Activated CD8-positive, alpha-beta memory T cell treated with anti-CD3 and anti-CD28 coated beads for 1 hour (primary cell): Measurements from ENCODE around the gene ATP10A.
"Not testable (repeated sequence)": the region's sequence is repeated elsewhere in the genome, so short reads cannot be mapped to it uniquely, and the experiment has no call there.

Source experiments
- DNase-seq, 2 donors: peaks; one replicate each; pipeline ENCODE4 v3.0.0-alpha.2; 2020; ENCODE audit warnings: low read depth in 1 of 2; ENCODE audit errors: extremely low read depth in 1 of 2

ATP10A gene

DNA sequence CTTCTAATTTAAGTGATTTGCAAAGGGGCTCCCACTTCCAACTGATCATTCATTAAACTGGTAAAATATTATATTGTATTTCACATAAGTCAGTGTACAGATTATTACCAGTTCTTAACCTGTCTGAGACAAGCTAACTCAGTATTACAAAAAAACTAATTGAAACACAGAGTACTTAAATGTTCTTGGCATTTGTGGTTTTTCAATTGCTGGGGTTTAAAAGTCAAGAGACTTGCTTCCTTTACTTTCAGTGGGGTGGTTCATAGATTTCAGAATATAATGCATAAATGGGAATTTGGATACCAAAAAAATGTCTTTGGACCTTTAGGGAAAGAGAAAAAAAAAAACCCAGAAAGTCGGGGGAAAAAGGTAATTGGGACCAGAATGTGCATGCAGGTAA lies 85.0 kb downstream of the ATP10A start:
- DNase-seq = no peak

DNA sequence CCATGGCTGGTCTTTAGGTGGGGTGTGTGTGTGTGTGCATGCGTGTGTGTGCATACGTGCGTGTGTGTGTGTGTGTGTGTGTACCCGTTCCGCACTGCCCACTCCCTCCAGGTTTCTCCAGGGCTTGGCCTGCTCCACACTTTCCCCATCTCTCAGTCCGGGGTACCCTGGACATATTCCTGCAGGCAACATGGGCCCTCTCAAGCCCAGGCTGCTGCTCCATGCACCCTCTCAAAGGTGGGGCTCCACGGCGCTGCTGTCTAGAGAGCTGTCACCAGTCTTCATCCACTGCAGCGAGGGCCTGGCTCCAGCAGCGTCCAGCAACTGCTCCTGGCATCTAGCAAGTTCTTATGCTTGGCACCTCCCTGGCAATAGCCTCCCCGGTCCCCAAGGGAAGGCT lies 86.1 kb downstream of the ATP10A start:
- no peak for DNase-seq

DNA sequence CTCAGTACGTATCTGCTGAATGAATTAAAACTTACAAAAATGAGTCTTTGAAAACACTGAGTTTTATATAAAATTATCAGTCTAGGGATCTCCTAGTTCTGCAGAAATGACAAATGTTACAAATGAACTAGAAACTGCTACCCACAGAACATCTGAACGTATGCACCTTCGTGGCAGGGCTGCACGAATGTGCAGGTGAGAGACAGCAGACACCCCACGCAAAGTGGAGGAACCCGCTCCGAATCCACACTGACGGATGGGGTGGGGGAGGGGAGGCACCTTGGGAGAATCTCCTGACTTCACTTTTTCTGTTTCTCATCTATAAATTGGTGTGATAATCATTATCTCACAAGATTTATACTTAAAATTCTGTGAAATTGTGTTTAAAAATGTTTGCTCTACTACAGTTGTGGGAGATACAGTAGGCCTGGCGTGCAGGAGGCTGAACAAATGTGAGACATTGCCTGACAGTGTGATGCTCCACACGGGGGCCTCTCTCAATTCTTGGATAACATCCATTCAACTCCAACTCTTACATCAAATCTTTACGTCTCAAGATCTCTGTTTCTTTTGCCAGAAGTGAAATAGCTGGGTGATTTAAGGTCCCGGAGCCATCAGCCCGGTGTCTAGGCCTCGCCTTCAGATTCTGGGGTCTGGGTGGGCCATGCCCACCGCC lies 86.9 kb downstream of the ATP10A start:
- DNase-seq = no peak

DNA sequence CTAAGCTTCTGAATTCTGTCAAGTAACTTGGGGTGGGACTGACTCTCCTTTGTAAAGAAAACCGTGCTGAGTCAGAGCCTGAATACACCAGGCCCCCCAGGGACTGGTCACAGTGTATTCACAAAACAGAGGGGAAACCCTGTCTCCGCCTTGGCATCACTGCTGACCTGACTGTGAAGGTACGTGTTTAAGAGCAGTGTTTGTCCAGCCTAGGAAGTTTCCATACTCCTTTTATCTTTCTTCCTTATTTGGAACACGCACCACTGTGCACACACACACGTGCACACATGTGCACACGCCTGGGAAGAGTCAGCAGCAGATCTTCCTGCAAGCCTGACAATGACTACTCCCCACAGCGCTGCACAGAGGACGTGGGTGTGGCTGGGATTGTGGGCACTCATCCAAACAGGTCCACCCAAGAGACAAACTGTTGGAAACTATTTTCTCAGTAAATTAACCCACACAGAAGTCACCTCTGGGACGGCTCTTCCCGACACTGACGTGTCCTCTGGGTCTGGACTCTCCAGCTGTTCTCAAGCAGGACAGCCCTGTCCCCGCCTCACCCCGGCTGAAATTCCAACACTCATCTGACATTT lies 87.7 kb downstream of the ATP10A start:
- no peak for DNase-seq

DNA sequence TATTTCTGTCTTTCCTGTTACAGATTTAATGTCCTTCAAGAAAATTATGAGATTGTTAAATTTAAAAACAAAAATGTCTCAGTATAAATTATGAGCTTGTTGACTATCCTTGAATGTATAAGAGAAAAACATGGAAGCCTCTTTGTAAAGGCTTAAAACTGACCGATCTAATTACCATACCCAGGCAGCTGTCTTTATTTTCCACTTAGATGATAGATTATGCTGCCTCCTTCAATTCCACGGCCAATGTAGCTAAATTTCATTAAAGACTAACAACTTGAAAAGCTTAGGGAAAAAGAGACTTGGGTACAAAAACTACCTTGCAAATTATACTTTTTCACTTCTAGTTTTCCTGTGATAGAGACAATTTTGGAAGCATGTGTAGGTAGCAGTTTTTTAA lies 88.3 kb downstream of the ATP10A start:
- no peak for DNase-seq

DNA sequence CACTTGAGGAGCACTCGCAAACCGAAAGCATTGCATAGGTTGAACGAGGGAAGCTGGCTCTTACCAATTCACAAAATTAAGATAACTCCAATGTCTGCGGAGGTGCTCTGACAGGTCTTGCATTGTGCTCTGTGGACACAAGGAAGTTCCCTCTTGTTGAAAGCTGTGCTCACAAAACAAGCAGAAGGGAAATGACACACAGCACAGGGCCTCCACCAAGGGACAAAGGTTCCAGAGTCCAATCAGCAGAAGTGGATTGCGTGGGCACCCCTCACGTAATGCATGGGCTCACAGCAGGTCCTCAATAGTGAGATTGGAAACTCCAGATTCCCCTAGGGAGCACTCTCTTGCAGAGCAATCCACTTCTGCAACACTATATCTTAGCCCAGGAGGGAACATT lies 89.9 kb downstream of the ATP10A start:
- no peak for DNase-seq

DNA sequence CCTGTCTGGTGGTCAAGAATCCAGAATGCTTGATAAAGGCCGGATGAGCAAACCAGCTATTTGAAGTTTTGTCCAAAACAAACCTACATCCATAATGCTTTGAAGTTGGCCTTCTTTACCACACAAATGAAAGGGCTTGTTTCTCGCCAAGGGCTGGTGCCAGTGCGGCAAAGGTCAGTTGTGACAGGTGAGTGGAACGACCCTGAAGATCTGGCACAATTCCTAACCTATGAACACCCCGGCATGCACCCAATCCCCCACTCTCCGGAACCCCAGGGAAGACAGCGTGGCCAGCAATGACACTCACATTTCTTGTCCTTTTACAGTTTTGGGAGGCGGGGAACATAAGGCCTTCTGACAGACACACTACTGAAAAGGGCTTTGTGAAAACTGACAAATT lies 90.6 kb downstream of the ATP10A start:
- DNase-seq = no peak

DNA sequence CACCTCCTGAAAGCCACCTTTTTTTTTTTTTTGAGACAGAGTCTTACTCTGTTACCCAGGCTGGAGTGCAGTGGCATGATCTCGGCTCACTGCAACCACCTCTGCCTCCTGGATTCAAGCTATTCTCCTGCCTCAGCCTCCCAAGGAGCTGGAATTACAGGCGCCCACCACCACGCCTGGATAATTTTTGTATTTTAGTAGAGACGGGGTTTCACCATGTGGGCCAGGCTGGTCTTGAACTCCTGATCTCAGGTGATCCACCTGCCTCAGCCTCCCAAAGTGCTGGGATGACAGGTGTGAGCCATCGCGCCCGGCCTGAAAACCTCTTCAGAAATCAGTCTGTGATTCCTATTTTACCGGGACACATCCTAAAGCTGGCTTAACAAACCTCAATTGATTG lies 91.4 kb downstream of the ATP10A start:
- not testable (repeated sequence) for DNase-seq

DNA sequence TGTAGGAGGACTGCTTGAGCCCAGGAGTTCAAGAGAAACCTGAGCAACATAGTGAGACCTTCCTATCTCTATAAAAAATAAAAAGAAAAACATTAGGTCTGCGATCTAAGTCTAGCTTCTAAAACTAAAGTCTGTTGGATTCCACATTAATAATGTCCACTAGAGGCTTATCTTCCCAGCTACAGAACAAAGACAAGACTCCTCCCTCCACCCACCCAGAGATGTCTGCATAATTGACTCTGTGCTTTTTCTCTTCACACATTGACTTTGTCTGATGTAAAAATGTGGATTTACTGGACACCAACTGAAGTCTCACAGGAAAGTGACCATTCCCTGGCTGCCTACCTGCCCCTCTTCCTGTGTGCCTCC lies 91.8 kb downstream of the ATP10A start:
- no peak for DNase-seq

DNA sequence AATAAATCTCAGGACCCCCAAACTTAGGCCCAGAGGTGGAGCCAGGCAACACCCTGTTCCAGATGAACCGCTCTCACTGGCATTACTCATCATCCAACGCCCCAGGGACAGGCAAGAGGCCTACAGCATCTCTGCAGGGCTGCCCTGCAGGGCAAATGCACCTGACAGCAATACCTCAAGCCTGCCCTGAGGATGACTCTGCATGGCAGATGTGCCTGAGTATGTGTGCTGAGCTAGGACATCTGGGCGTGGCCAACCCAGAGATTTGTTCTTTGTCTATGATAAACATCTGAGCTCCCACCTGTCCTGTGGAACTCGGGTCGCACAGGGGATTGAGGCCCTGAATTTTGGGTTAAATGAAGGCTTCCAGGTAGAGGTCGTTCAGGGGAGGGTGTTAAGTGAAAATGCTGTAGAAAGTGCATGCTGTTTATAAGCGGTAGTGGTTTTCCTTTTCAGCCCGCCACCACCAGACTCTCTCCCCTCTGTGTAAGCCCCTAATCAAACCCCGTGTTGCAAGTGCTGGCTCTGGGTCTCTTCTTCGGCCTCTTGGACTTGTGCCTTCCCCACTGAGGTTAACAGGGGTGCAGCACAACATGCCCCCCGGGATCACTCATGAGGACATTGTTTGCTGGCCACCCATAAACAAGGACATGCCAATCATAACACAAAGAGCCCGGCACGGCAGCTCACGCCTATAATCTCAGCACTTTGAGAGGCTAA lies 92.3 kb downstream of the ATP10A start:
- no peak for DNase-seq

DNA sequence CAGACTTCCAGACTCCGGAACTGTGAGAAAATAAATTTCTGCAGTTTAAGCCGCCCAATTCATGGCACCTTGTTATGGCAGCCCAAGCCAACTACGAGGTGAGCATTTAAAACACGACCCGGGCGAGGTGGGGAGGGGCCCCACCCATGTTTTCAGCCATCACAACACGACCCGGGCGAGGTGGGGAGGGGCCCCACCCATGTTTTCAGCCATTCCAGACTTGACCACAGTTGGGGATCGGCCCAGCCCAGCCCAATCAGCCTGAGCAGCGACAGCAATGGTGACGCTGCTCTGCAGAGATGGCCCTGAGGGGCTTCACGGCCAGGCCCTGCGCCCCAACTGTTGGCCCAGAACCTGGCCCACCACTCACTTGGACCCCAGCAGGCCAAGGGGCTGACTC lies 93.1 kb downstream of the ATP10A start:
- DNase-seq = no peak

DNA sequence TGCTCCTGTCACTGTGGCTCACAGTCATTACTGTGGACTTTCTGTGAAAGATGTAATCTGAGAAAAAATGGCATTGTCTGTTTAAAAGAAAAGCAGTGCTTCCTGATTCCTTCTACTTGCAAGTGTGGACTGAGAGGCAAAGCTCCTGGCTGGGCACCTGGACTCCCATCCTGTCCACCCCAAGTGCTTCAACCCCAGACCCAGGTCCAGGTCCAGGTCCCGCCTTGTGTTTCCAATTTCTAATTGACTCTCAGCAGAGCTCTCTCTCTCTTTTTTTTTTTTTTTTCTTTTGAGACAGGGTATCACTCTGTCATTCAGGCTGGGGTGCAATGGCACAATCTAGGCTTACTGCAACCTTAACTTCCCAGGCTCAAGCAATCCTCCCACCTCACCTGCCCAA lies 94.9 kb downstream of the ATP10A start:
- no peak for DNase-seq

DNA sequence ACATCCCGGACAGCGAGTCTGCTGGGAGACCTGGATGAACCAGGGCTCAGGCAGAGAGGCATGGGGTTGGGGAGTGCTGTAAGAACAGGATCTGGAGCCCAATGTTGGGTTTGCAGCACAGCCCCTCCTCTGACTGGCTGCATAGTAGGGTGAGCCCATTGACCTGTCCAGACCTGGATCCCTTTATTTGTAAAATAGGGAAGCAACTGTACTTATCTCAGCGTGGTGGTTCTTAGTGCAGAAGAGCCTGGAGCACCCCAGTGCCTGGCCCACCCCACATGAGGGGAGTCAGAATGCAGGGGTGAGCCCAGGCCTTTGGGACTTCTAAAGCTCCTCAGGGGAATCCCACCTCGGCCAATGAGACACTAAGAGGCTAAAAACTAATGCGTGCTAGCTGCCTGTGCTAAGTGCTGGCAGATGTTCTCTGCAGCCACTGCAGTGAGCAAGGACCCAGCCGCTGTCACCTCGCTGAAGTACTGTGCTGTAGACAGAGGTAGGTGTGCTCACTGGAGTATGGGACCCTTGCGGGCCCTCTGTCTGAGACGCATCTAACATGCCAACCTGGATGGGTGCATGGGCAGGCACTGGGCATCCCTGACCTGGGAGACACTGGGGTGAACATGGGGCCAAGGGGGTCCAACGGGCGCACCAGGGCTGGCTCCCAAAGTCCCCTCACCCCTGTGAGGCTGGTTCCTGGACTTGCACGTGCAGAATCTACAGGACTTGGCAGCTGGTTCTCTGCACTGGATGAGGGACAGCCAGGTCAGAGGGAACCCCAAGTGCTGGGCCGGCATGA lies 95.6 kb downstream of the ATP10A start:
- no peak for DNase-seq

DNA sequence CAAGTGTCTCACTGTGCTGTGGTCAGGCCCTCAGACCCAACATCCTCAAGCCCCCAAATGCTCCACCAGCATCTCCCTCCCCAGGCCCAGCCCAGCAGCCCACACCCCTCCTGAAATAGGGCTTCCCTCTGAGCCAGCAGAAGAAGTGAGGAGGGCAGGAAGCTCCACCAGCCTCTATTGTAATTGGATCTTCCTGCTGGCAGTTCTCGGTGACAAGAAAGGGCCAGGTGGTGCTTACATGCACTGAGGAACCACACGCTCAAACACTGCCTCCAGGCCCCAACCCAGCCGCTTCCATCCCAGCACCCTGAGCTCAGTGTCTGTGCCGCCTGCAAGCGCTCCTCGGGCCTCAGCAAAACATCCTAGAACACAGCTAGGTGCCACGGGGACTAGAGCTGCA lies 96.7 kb downstream of the ATP10A start:
- DNase-seq = no peak

DNA sequence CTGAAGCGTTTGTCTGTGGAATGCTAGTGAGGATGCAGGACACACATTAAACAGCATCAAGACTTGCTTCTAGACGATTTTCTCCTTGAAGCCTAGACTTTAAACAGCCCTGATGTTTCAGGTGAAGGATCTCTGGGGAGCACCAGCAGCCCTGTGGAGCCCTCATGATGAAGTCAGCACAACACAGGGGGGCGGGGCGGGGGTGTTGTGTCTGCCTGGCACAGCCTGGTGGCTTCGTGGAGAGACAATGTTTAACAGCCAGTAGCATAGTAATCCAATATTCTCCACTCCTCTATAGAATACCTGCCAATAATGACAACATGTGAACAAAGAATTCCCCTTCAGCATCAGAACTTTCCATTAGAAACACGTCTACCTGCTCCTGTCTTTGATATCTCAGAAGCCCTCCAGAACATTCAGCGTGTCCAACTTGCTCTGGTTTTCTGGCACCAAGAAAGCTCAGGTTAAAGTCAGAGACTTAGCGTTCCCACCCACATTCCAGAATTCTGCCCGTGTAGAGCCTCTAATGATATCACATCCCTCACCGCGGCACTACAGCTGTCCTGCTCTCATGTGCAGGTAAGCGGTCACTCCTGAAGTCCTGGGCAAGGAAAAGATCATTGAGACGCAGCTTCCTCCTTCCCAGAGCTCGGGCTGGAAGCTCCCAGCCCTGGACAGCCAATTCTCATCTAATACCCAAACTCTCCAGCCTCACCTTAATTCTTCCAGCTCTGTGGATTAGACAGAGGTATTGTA lies 98.0 kb downstream of the ATP10A start:
- no peak for DNase-seq

DNA sequence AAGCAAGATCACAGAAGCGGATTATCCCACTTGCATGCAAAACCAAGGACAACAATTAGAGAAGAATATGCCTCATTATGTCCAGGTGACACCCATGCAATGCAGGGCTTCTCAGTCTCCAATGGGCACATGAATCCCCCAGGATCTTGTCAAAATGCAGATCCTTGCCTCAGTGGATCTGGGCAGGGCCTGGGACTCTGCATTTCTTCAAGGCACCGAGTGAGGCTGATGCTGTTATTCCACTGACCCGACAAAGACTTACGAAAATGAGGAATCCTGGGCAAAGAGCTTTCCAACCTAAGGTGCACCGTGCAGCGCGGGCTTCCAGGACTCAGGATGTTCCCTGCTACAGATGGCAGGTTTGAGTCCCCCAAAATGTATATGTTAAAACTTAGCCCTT lies 99.2 kb downstream of the ATP10A start:
- DNase-seq = no peak

DNA sequence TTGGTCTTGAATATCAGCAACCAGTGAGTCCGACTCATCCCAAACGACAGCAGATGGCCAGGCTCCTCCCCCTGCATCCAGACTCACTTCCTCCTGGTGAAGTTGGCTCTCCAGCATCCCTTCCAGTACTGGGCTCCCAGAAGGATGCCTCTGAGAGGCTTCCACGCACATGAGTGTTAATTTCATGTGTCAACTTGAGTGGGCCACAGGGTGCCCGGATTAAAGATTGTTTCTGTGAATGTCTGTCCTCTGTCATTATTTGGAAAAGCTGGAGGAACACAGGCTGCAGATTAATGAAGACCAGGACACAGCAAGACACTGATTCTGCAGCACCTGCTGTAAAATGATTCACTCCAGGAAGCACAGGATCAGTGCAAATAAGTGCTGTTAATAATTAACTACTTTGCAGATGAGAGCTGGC lies 99.8 kb downstream of the ATP10A start:
- DNase-seq = no peak

DNA sequence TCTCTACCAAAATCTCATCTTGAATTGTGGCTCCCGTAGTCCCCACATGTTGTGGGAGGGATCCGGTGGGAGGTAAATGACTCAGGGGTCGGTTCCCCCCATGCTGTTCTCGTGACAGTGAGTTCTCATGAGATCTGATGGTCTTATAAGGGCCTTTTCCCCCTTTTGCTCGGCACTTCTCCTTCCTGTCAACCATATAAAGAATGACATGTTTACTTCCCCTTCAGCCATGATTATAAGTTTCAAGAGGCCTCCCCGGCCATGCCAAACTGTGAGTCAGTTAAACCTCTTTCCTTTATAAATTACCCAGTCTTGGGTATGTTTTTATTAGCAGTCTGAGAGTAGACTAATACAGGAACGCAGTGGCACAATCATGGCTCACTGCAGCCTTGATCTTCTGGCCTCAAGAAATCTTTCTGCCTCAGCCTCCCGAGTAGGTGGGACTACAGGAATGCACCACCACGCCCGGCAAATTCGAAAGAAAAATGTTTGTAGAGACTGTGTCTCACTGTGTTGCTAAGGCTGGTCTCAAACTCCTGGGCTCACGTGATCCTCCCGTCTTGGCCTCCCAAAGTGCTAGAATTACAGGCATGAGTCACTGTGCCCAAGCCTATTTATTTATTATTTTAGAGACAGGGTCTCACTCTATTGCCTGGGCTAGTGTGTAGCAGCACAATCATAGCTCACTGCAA lies 101.0 kb downstream of the ATP10A start:
- no peak for DNase-seq

DNA sequence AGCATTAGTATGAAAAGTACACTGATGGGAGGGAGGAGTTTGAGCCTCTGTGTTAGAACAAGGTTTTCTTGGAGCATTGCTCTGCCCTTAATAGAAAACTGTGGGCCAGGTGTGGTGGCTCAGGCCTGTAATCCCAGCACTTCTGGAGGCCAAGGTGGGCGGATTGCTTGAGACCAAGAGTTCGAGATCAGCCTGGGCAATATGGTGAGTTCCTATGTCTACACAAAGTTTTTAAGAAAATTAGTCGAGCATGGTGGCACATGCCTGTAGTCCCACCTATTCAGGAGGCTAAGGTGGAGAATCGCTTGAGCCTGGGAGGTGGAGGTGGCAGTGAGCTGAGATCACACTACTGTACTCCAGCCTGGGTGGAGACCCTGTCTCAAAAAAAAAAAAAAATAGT lies 103.7 kb downstream of the ATP10A start:
- DNase-seq = no peak

DNA sequence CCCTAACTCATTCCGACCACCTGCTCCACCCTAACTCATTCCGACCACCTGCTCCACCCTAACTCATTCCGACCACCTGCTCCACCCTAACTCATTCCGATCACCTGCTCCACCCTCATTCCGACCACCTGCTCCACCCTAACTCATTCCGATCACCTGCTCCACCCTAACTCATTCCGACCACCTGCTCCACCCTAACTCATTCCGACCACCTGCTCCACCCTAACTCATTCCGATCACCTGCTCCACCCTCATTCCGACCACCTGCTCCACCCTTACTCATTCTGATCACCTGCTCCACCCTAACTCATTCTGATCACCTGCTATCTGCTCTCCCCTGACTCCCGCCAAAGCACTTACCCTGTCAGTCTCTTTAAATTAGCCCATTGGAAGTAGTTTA lies 104.5 kb downstream of the ATP10A start:
- DNase-seq = not testable (repeated sequence)
